Measurements from ENCODE around the gene UFSP2.

Gene UFSP2

GRCh38 chr4:185425647-185426352 lies at the start of gene UFSP2:
TSS of gene UFSP2 (minus strand) at chr4:185425964. CDS start at chr4:185425868, 96 bp downstream.
- DNase-seq (ENCODE audit: low read depth, low spot score) = peak; percentile 50
- peak within 1 kb of the TSS; percentile 82; the same call in 1 of the 2 replicates for H3K4me3 ChIP-seq (ENCODE audit: low read length)
- H3K9me3 ChIP-seq (ENCODE audit: control insufficient read depth, insufficient read depth, low read length) = no peaks in the 10 kb centered on the region
- no peaks in the 10 kb centered on the region for H3K36me3 ChIP-seq (ENCODE audit: control insufficient read depth, insufficient read depth, low read length)
- H3K4me1 ChIP-seq (ENCODE audit: control insufficient read depth, insufficient read depth, low read length) = no peaks in the 10 kb centered on the region
- H3K27ac ChIP-seq (ENCODE audit: low read length) = no peak within 1 kb of the TSS
- WGBS (ENCODE audit: insufficient coverage, insufficient read length) = no CpG with 5 or more reads among the region's 66 CpGs
- no peaks in the 10 kb centered on the region for H3K27me3 ChIP-seq (ENCODE audit: control insufficient read depth, insufficient read depth, low read length)

- no peak for DNase-seq (ENCODE audit: low read depth, low spot score)
- Histone ChIP-seq H3K4me1 (ENCODE audit: control insufficient read depth, insufficient read depth, low read length) (no peaks in the 10 kb centered on the region), H3K27me3 (ENCODE audit: control insufficient read depth, insufficient read depth, low read length) (no peaks in the 10 kb centered on the region; the same call in 1 of the 2 replicates), H3K27ac (ENCODE audit: low read length) (no peak overlapping the region), H3K4me3 (ENCODE audit: low read length) (no peak overlapping the region), H3K9me3 (ENCODE audit: control insufficient read depth, insufficient read depth, low read length) (no peaks in the 10 kb centered on the region), H3K36me3 (ENCODE audit: control insufficient read depth, insufficient read depth, low read length) (no peaks in the 10 kb centered on the region)
- WGBS (ENCODE audit: insufficient coverage, insufficient read length) = no CpG with 5 or more reads among the region's 8 CpGs
Measured at GRCh38 chr4:185473247-185473646, 47.5 kb upstream of the UFSP2 start.

- DNase-seq (ENCODE audit: low read depth, low spot score) = no peak
Measured at GRCh38 chr4:185472103-185472542, 46.4 kb upstream of the UFSP2 start.

DNA sequence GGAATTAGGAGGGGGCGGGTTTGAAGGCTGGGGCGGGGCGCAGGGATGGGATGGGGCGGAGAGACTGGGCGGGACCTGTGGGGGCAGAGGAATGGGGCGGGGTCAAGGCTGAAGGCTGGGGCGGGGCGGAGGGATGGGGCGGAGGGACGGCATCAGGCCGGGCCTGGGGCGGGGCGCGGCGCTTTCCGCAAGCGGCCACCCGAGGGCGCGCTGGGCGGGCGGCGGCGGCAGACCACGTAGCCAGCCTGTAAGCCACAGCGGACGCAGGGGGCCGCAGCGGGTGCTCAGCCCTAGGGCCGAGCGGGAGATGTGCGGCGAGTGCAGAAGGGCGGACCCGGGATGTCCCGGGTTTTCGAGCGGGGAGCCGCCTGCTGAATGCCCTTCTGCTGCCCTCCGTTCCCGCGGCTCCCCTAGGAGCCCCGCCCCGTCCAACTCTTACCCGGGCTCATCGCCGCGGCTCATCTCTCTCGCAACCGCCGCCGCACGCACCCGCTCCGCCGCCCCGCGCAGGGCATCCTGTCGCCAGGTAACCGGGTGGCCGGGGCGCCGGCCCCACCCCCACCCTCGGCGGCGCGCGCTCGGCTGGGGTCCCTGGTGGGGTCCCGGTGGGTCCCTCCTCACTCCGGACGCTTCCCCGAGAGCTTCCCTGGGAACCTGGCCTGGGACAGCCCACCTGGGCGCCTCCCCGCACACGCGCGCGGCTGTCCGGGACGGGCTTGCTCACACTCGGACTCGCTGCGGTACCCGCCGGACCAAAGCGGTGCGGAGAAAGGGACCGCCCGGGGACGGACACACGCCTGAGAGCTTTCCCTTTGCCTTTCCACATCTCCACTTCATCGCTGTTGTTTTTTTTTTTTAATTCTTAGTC lies 45.7 kb upstream of the UFSP2 start, which contains the start of gene CCDC110:
Gene CCDC110, minus strand, starts transcription at position 499 of the 868 bp plus-strand sequence. Its CDS starts 50 bp downstream, at position 449.
- no peaks in the 10 kb centered on the region for H3K36me3 ChIP-seq (ENCODE audit: control insufficient read depth, insufficient read depth, low read length)
- H3K27ac ChIP-seq (ENCODE audit: low read length) = no peak within 1 kb of the TSS
- no peaks in the 10 kb centered on the region; the same call in 1 of the 2 replicates for H3K27me3 ChIP-seq (ENCODE audit: control insufficient read depth, insufficient read depth, low read length)
- no peaks in the 10 kb centered on the region for H3K4me1 ChIP-seq (ENCODE audit: control insufficient read depth, insufficient read depth, low read length)
- DNase-seq (ENCODE audit: low read depth, low spot score) = no peak
- no CpG with 5 or more reads among the region's 93 CpGs for WGBS (ENCODE audit: insufficient coverage, insufficient read length)
- no peaks in the 10 kb centered on the region for H3K9me3 ChIP-seq (ENCODE audit: control insufficient read depth, insufficient read depth, low read length)
- H3K4me3 ChIP-seq (ENCODE audit: low read length) = peak within 1 kb of the TSS; percentile 77; the same call in 1 of the 2 replicates

More at GRCh38 chr4:185472103-185472542, 46.4 kb upstream of the UFSP2 start:
- Histone ChIP-seq H3K4me3 (ENCODE audit: low read length) (peak overlapping the region; percentile 77; the same call in 1 of the 2 replicates), H3K36me3 (ENCODE audit: control insufficient read depth, insufficient read depth, low read length) (no peaks in the 10 kb centered on the region), H3K4me1 (ENCODE audit: control insufficient read depth, insufficient read depth, low read length) (no peaks in the 10 kb centered on the region), H3K27me3 (ENCODE audit: control insufficient read depth, insufficient read depth, low read length) (no peaks in the 10 kb centered on the region; the same call in 1 of the 2 replicates), H3K9me3 (ENCODE audit: control insufficient read depth, insufficient read depth, low read length) (no peaks in the 10 kb centered on the region), H3K27ac (ENCODE audit: low read length) (no peak overlapping the region)
- no CpG with 5 or more reads among the region's 10 CpGs for WGBS (ENCODE audit: insufficient coverage, insufficient read length)

DNA sequence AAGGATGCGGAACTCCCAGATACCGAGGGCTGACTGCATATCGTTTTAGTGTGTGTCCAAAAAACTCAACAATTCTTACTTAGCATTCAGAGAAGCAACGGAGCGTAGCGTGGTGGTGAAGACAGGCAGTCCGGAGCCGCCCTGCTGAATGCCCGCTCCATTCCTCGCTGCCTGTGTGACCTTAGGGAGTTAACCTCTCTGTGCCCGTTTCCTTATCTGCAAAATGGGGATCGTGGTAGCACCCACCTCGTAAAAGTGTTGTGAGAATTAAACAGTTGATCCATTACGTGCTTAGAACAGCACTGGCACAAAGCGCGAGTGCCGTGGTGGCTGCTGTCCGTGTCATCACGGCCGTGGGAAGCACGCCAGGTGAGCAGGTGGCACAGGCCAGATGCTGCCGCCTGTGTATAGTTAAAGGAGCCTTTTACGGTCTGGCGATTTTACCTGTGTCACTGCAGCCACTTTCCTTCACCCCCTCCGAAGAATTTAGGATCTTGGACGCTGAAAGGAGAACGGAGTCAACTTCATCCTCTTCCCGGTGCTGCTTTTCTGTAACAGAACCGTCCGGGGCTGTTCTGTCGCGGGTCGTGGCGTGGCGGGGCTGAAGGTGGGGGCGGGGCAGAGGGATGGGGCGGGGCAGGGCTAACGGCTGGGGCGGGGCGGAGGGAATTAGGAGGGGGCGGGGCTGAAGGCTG lies 44.9 kb upstream of the UFSP2 start:
- Histone ChIP-seq H3K27ac (ENCODE audit: low read length) (no peak overlapping the region), H3K36me3 (ENCODE audit: control insufficient read depth, insufficient read depth, low read length) (no peaks in the 10 kb centered on the region), H3K27me3 (ENCODE audit: control insufficient read depth, insufficient read depth, low read length) (no peaks in the 10 kb centered on the region; the same call in 1 of the 2 replicates), H3K4me1 (ENCODE audit: control insufficient read depth, insufficient read depth, low read length) (no peaks in the 10 kb centered on the region), H3K4me3 (ENCODE audit: low read length) (peak overlapping the region; percentile 55; the same call in 1 of the 2 replicates), H3K9me3 (ENCODE audit: control insufficient read depth, insufficient read depth, low read length) (no peaks in the 10 kb centered on the region)
- WGBS (ENCODE audit: insufficient coverage, insufficient read length) = no CpG with 5 or more reads among the region's 41 CpGs
- no peak for DNase-seq (ENCODE audit: low read depth, low spot score)

GRCh38 chr4:185469580-185470154 lies 43.9 kb upstream of the UFSP2 start:
- no peak overlapping the region for H3K4me3 ChIP-seq (ENCODE audit: low read length)
- WGBS (ENCODE audit: insufficient coverage, insufficient read length) = no CpG with 5 or more reads among the region's 9 CpGs
- no peaks in the 10 kb centered on the region for H3K4me1 ChIP-seq (ENCODE audit: control insufficient read depth, insufficient read depth, low read length)
- DNase-seq (ENCODE audit: low read depth, low spot score) = no peak
- no peaks in the 10 kb centered on the region; the same call in 1 of the 2 replicates for H3K27me3 ChIP-seq (ENCODE audit: control insufficient read depth, insufficient read depth, low read length)
- no peaks in the 10 kb centered on the region for H3K36me3 ChIP-seq (ENCODE audit: control insufficient read depth, insufficient read depth, low read length)
- H3K27ac ChIP-seq (ENCODE audit: low read length) = no peak overlapping the region
- H3K9me3 ChIP-seq (ENCODE audit: control insufficient read depth, insufficient read depth, low read length) = no peaks in the 10 kb centered on the region

- no peak overlapping the region for H3K4me3 ChIP-seq (ENCODE audit: low read length)
Measured at GRCh38 chr4:185468999-185469398, 43.2 kb upstream of the UFSP2 start.

DNA sequence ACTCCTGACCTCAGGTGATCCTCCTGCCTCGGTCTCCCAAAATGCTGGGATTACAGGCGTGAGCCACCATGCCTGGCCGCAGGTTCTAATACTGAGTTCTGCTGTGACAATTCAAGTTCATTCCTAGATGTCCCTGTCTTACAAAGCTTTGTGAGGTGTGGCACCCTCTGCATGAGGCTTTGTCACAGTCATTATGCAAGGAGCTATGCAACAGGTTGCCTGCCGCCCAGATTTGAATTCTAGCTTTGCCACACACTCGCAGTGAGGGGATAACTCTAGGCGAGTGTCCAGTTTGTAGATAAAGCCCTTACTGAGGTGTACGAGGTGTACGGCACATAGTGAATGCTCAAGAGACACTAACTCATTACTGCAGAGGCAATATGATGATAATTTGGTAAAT lies 42.2 kb upstream of the UFSP2 start:
- no peaks in the 10 kb centered on the region; the same call in 1 of the 2 replicates for H3K27me3 ChIP-seq (ENCODE audit: control insufficient read depth, insufficient read depth, low read length)
- no peak overlapping the region for H3K27ac ChIP-seq (ENCODE audit: low read length)
- H3K4me1 ChIP-seq (ENCODE audit: control insufficient read depth, insufficient read depth, low read length) = no peaks in the 10 kb centered on the region
- H3K36me3 ChIP-seq (ENCODE audit: control insufficient read depth, insufficient read depth, low read length) = no peaks in the 10 kb centered on the region
- no peaks in the 10 kb centered on the region for H3K9me3 ChIP-seq (ENCODE audit: control insufficient read depth, insufficient read depth, low read length)
- no peak overlapping the region for H3K4me3 ChIP-seq (ENCODE audit: low read length)
- no CpG with 5 or more reads among the region's 8 CpGs for WGBS (ENCODE audit: insufficient coverage, insufficient read length)
- no peak for DNase-seq (ENCODE audit: low read depth, low spot score)

More at GRCh38 chr4:185468999-185469398, 43.2 kb upstream of the UFSP2 start:
- no CpG with 5 or more reads among the region's 2 CpGs for WGBS (ENCODE audit: insufficient coverage, insufficient read length)
- no peaks in the 10 kb centered on the region for H3K4me1 ChIP-seq (ENCODE audit: control insufficient read depth, insufficient read depth, low read length)
- DNase-seq (ENCODE audit: low read depth, low spot score) = no peak
- H3K27me3 ChIP-seq (ENCODE audit: control insufficient read depth, insufficient read depth, low read length) = no peaks in the 10 kb centered on the region; the same call in 1 of the 2 replicates
- no peaks in the 10 kb centered on the region for H3K9me3 ChIP-seq (ENCODE audit: control insufficient read depth, insufficient read depth, low read length)
- no peaks in the 10 kb centered on the region for H3K36me3 ChIP-seq (ENCODE audit: control insufficient read depth, insufficient read depth, low read length)
- no peak overlapping the region for H3K27ac ChIP-seq (ENCODE audit: low read length)

GRCh38 chr4:185467101-185467500 lies 41.3 kb upstream of the UFSP2 start:
- H3K27ac ChIP-seq (ENCODE audit: low read length) = no peak overlapping the region
- no peaks in the 10 kb centered on the region for H3K4me1 ChIP-seq (ENCODE audit: control insufficient read depth, insufficient read depth, low read length)
- H3K27me3 ChIP-seq (ENCODE audit: control insufficient read depth, insufficient read depth, low read length) = no peaks in the 10 kb centered on the region; the same call in 1 of the 2 replicates
- no peaks in the 10 kb centered on the region for H3K9me3 ChIP-seq (ENCODE audit: control insufficient read depth, insufficient read depth, low read length)
- DNase-seq (ENCODE audit: low read depth, low spot score) = no peak
- no peaks in the 10 kb centered on the region for H3K36me3 ChIP-seq (ENCODE audit: control insufficient read depth, insufficient read depth, low read length)
- no CpG with 5 or more reads among the region's 4 CpGs for WGBS (ENCODE audit: insufficient coverage, insufficient read length)
- H3K4me3 ChIP-seq (ENCODE audit: low read length) = no peak overlapping the region
